OCI-LY1 (cell line): ENCODE measurements around the gene TOR4A.
A peak's percentile ranks its signal among the peaks of the same experiment; 100 is the strongest.

Source experiments
- H2AFZ ChIP-seq: fragments of 200-600 bp; sonication (generic), shearing (Covaris generic); 2 replicates; pipeline ENCODE4 v1.6.0; 2014; ENCODE audit warnings: antibody characterized with exemption, mild to moderate bottlenecking, low read length
- H3F3A ChIP-seq: fragments of 200-600 bp; sonication (generic), shearing (Covaris generic); 2 replicates; pipeline ENCODE4 v1.6.0; 2014; ENCODE audit warnings: mild to moderate bottlenecking, antibody characterized with exemption, low read length, moderate library complexity; ENCODE audit not compliant: insufficient read depth
- H3K27ac ChIP-seq: fragments of 200-600 bp; sonication (generic); 2 replicates; pipeline ENCODE4 v1.5.1; 2014; ENCODE audit warnings: low read length, mixed run types, mild to moderate bottlenecking, low read depth; ENCODE audit not compliant: poor library complexity, severe bottlenecking
- H3K27me3 ChIP-seq: fragments of 200-600 bp; sonication (generic); 2 replicates; pipeline ENCODE4 v1.6.0; 2014; ENCODE audit warnings: antibody characterized with exemption, mild to moderate bottlenecking, low read length, moderate library complexity; ENCODE audit not compliant: insufficient read depth
- H3K36me3 ChIP-seq: fragments of 200-600 bp; sonication (generic); 2 replicates; pipeline ENCODE4 v1.6.1; 2014; ENCODE audit warnings: mild to moderate bottlenecking, antibody characterized with exemption, low read length, moderate library complexity, mixed read lengths; ENCODE audit not compliant: insufficient read depth
- H3K4me1 ChIP-seq: fragments of 200-600 bp; sonication (generic); 2 replicates; pipeline ENCODE4 v1.5.1; 2014; ENCODE audit warnings: mild to moderate bottlenecking, low read length, moderate library complexity; ENCODE audit not compliant: insufficient read depth, severe bottlenecking
- H3K4me2 ChIP-seq: fragments of 200-600 bp; sonication (generic), shearing (Covaris generic); 2 replicates; pipeline ENCODE4 v1.6.1; 2014; ENCODE audit warnings: low read length
- H3K4me3 ChIP-seq: fragments of 200-600 bp; sonication (generic); 2 replicates; pipeline ENCODE4 v1.5.1; 2014; ENCODE audit warnings: low read length, low read depth, mild to moderate bottlenecking, mixed read lengths; ENCODE audit not compliant: poor library complexity, severe bottlenecking
- H3K79me2 ChIP-seq: fragments of 200-600 bp; shearing (Covaris generic); 2 replicates; pipeline ENCODE4 v1.6.1; 2016; ENCODE audit warnings: mixed run types, low read length, mixed read lengths; ENCODE audit not compliant: insufficient read depth
- H3K9ac ChIP-seq: fragments of 200-600 bp; sonication (generic), shearing (Covaris generic); 2 replicates; pipeline ENCODE4 v1.6.1; 2014; ENCODE audit warnings: mild to moderate bottlenecking, low read length, mixed read lengths
- H3K9me2 ChIP-seq: fragments of 200-600 bp; sonication (generic), shearing (Covaris generic); 2 replicates; pipeline ENCODE4 v1.6.1; 2014; ENCODE audit warnings: low read depth, mild to moderate bottlenecking, low read length, mixed read lengths
- H3K9me3 ChIP-seq: fragments of 200-600 bp; shearing (Covaris generic); 2 replicates; pipeline ENCODE4 v1.6.1; 2014; ENCODE audit warnings: low read length, mixed read lengths
- H4K20me1 ChIP-seq: fragments of 200-600 bp; sonication (generic), shearing (Covaris generic); 2 replicates; pipeline ENCODE4 v1.6.0; 2016; ENCODE audit warnings: mild to moderate bottlenecking, low read length; ENCODE audit not compliant: insufficient read depth
- CTCF ChIP-seq: fragments of 200-600 bp; sonication (generic), shearing (Covaris generic); IDR thresholded peaks from 2 replicates; pipeline ENCODE4 v1.5.1; 2017; ENCODE audit warnings: mild to moderate bottlenecking, antibody characterized with exemption, low read length, moderate library complexity, mixed read lengths
- EZH2 ChIP-seq: fragments of 200-600 bp; sonication (generic), shearing (Covaris generic); IDR thresholded peaks from 2 replicates; pipeline ENCODE4 v1.8.0; 2017; ENCODE audit warnings: borderline replicate concordance, mixed run types, mild to moderate bottlenecking, antibody characterized with exemption, low read length, moderate library complexity, mixed read lengths

Gene TOR4A

DNA sequence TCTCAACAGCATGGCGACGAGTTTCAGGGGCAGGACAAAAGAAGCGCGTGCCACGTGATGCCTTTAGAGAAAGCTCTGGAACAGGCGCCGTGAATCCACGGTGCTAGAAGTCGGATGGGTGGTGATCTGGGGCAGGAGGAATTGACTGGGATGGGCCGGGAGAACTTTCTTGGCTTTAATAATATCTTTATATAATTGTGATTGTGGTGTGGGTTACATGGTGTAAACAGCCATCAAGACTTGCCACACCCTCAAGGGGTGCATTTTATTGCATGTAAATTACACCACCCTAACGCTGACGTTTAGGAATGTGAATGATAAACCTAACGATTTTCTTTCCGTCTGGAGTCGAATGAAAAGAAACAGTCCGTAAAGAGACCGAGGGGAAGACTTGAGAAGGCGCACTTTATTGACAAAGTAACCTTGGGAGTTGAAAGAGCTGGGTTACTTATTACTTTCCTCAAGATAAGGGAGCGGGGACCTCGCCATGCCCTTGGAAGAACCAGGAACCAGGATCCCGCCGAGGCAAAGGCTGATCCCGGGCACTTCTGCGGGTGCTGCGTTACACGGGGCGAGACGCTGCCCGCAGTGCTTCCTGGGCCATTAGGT is 16.1 kb downstream of the TOR4A start:
- Histone ChIP-seq H4K20me1 (no peaks in the 10 kb centered on the region), H3K4me3 (no peak overlapping the region), H3K4me1 (no peaks in the 10 kb centered on the region), H3F3A (no peaks in the 10 kb centered on the region), H3K9ac (no peak overlapping the region), H2AFZ (no peak overlapping the region), H3K27me3 (peaks cover 12% of the 10 kb centered on the region; the same call in 1 of the 2 replicates), H3K27ac (no peak overlapping the region), H3K36me3 (no peaks in the 10 kb centered on the region), H3K9me3 (no peaks in the 10 kb centered on the region), H3K4me2 (no peak overlapping the region), H3K9me2 (no peaks in the 10 kb centered on the region), H3K79me2 (no peaks in the 10 kb centered on the region)
- TF ChIP-seq EZH2 (no peak), CTCF (no peak)

- Histone ChIP-seq H3K27me3 (peaks cover 12% of the 10 kb centered on the region; the same call in 1 of the 2 replicates), H3K27ac (no peak overlapping the region), H4K20me1 (no peaks in the 10 kb centered on the region), H3K4me1 (no peaks in the 10 kb centered on the region), H3F3A (no peaks in the 10 kb centered on the region), H3K4me3 (no peak overlapping the region), H2AFZ (no peak overlapping the region), H3K9ac (no peak overlapping the region), H3K9me2 (no peaks in the 10 kb centered on the region), H3K9me3 (no peaks in the 10 kb centered on the region), H3K4me2 (no peak overlapping the region), H3K36me3 (no peaks in the 10 kb centered on the region), H3K79me2 (no peaks in the 10 kb centered on the region)
- TF ChIP-seq CTCF (no peak), EZH2 (no peak)
These were observed 16.7 kb downstream of the TOR4A start for GRCh38 chr9:137294091-137294680.

DNA sequence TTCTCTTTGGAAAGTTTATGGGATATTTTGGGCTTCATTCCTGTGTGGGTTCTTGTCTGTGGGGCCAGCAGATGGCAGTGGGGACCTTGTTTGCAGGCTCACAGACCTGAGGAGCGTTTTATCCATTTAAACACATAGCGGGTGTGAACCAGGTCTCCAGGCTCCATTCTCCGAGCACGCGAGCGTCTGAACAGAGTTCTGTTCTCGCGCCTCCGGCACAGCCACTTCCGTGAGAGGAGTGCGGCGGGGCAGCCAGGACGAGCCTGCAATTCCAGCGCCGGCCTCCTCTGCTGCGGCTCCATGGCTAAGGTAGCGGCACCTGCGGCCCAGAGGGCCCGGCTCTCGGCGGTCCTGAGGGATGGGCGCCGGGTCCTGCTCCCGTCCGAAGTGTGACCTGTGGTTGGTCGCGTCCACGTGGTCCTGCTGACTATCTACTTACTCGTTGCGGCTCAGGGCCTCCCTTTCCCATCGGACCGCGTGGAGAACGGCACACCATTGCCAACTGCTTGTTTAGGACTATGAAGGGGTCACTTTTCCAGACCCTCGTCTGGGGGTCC is 17.2 kb downstream of the TOR4A start:
- Histone ChIP-seq H3F3A (no peaks in the 10 kb centered on the region), H3K79me2 (no peaks in the 10 kb centered on the region), H4K20me1 (no peaks in the 10 kb centered on the region), H3K4me2 (peak overlapping the region; percentile 40; the same call in 1 of the 2 replicates), H3K4me3 (no peak overlapping the region), H3K9me3 (no peaks in the 10 kb centered on the region), H3K27ac (no peak overlapping the region), H3K36me3 (no peaks in the 10 kb centered on the region), H3K9me2 (no peaks in the 10 kb centered on the region), H3K4me1 (no peaks in the 10 kb centered on the region), H2AFZ (no peak overlapping the region), H3K9ac (no peak overlapping the region), H3K27me3 (peaks cover 12% of the 10 kb centered on the region; the same call in 1 of the 2 replicates)
- TF ChIP-seq EZH2 (no peak), CTCF (no peak)
